ENCODE data around the gene MORN4.
"Not testable (repeated sequence)": the region's sequence is repeated elsewhere in the genome, so short reads cannot be mapped to it uniquely, and the experiment has no call there.

Gene MORN4

DNA sequence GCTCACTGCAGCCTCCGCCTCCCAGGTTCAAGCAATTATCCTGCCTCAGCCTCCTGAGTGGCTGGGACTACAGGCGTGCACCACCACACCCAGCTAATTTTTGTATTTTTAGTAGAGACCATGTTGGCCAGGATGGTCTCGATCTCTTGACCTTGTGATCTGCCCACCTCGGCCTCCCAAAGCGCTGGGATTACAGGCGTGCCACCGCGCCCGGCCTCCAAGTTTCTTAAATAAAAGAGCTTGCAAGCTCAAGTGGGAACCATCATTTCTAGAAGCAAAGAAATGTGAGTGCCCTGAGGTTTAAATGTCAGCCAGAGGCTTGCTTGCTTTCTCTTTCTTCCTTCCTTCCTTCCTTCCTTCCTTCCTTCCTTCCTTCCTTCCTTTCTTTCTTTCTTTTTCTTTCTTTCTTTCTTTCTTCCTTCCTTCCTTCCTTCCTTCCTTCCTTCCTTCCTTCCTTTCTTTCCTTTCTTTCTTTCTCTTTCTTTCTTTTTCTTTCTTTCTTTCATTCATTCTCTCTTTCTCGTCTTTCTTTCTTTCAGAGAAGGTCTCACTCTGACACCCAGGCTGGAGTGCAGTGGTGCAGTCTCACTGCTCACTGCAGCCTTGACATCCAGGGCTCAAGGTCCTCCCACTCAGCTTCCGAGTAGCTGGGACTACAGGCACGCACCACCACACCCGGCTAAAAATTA is 9.3 kb upstream of the MORN4 start:
- not testable (repeated sequence) for DNase-seq (ENCODE audit: low read depth in 2 of 2, low spot score in 1 of 2)

DNA sequence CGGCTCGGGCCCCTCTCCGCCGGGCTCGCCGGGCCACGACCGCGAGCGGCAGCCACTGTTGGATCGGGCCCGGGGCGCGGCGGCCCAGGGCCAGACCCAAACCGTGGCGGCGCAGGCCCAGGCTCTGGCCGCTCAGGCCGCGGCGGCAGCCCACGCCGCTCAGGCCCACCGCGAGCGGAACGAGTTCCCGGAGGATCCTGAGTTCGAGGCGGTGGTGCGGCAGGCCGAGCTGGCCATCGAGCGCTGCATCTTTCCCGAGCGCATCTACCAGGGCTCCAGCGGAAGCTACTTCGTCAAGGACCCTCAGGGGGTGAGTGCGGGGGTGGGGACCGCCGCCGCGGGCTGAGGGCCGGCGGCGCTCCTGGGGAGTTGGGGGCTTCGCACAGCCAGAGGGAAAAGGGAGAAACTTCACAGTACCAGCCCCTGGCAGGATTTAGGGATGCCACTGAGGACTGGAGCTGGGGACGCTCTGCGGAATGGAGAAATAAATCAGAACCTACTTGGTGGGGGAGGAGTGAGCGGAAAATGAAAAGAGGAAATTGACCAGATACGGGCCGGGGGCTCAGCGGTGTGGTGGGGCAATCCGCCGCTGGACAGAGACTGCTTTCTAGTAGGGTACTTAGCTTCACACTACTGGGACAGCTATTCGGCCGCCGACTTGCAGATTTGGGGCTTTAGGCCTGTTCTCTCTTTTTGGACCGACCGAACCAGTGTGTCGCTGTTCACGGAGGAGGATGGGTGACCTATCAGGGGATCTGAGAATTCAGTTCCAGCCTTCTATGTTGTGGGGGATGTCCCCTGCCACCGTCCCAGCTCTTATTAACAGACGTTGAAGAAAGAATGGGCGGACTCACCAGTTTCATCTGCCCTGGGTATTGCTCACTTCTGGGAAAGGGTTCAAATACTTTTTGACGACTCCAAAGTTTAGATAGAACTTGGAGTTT is 7.8 kb upstream of the MORN4 start:
- DNase-seq (ENCODE audit: low read depth in 2 of 2, low spot score in 1 of 2), result no peak

GRCh38 chr10:97640174-97640867 is 7.0 kb upstream of the MORN4 start, which contains the start of gene PI4K2A:
Gene PI4K2A, plus strand, starts transcription at chr10:97640671. Its CDS starts 72 bp downstream, at chr10:97640743.
- DNase-seq (ENCODE audit: low read depth in 2 of 2, low spot score in 1 of 2), result peak; percentile 98 to 99

GRCh38 chr10:97639090-97639489 is 5.8 kb upstream of the MORN4 start:
- not testable (repeated sequence) for DNase-seq (ENCODE audit: low read depth in 2 of 2, low spot score in 1 of 2)

GRCh38 chr10:97635577-97635976 is 2.3 kb upstream of the MORN4 start:
- DNase-seq (ENCODE audit: low read depth in 2 of 2, low spot score in 1 of 2), result no peak

DNA sequence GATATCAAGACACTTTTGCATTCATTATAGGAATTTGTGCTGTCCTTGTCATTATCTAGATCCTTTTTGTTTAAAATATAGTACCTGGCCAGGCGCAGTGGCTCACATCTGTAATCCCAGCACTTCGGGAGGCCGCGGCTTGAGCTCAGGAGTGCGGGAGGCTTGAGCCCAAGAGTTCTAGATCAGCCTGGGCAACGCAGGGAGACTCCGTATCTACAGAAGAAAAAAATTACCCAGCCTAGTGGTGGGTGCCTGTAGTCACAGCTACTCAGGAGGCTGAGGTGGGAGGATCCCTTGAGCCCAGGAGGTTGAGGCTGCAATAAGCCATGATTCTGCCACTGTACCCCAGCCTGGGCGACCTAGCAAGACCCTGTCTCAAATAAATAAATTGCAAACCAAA is 621 bp upstream of the MORN4 start:
- DNase-seq (ENCODE audit: low read depth in 2 of 2, low spot score in 1 of 2), result no peak

- no peak for DNase-seq (ENCODE audit: low read depth in 2 of 2, low spot score in 1 of 2)
These were observed 2.2 kb downstream of the MORN4 start for GRCh38 chr10:97631098-97631497.

GRCh38 chr10:97629289-97629688 is 4.0 kb downstream of the MORN4 start:
- DNase-seq (ENCODE audit: low read depth in 2 of 2, low spot score in 1 of 2), result no peak

DNA sequence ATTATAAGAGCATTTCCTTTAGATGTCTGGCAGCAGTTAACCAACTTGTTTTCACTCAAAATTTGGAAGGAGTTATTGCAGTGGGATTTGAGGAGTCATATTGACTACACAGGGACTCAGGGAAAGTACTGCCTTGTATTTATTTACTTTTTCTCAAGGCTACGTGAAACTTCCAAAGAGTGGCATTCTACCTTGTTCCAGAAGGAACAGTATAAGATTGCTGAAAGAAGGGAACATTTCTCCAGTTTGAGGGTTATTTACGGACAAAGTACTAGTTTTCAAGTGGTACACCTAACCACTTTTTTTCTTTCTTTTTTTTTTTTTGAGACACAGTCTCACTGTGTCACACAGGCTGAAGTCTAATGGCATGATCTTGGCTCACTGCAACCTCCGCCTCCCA is 5.1 kb downstream of the MORN4 start:
- no peak for DNase-seq (ENCODE audit: low read depth in 2 of 2, low spot score in 1 of 2)

- DNase-seq (ENCODE audit: low read depth in 2 of 2, low spot score in 1 of 2), result no peak
These were observed 5.6 kb downstream of the MORN4 start for GRCh38 chr10:97627731-97628130.

DNA sequence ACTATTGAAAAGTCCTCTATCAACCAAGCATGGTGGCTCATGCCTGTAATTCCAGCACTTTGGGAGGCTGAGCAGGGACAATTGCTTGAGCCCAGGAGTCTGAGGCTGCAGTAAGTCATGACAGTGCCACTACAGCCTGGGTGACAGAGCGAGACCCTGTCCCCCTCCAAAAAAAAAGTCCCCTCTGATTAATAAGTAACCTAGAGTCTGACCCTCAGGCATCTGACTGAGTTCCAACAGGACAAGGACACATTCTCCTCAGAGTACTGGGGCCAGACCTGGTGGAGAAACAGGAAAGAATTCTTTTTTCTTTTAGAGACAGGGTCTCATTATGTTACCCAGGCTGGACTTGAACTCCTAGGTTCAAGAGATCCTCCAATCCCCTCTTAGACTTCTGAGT is 10.0 kb downstream of the MORN4 start:
- DNase-seq (ENCODE audit: low read depth in 2 of 2, low spot score in 1 of 2), result no peak

- no peak for DNase-seq (ENCODE audit: low read depth in 2 of 2, low spot score in 1 of 2)
These were observed 14.6 kb downstream of the MORN4 start for GRCh38 chr10:97618733-97619132.

GRCh38 chr10:97618285-97618684 is 15.0 kb downstream of the MORN4 start:
- no peak for DNase-seq (ENCODE audit: low read depth in 2 of 2, low spot score in 1 of 2)

- no peak for DNase-seq (ENCODE audit: low read depth in 2 of 2, low spot score in 1 of 2)
These were observed 20.9 kb downstream of the MORN4 start for GRCh38 chr10:97612386-97612785.

DNA sequence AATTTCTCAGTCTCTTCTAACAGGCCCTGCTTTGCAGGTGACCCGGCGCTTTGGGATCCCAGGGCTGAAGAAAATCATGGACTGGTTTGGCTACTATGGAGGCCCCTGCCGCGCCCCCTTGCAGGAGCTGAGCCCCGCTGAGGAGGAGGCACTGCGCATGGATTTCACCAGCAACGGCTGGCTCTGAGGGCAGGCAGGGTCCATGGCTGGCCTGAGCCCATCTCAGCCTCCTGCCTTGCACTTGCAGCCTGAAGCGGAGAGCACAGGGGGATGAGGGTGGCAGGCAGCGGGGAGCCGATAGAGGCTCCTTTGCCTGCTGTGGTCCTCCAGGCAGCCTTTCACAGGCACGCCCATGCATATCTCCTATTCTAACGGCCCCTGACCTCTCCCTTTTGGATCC is 21.8 kb downstream of the MORN4 start:
- no peak for DNase-seq (ENCODE audit: low read depth in 2 of 2, low spot score in 1 of 2)

- DNase-seq (ENCODE audit: low read depth in 2 of 2, low spot score in 1 of 2), result no peak
These were observed 24.2 kb downstream of the MORN4 start for GRCh38 chr10:97608991-97609561.

DNA sequence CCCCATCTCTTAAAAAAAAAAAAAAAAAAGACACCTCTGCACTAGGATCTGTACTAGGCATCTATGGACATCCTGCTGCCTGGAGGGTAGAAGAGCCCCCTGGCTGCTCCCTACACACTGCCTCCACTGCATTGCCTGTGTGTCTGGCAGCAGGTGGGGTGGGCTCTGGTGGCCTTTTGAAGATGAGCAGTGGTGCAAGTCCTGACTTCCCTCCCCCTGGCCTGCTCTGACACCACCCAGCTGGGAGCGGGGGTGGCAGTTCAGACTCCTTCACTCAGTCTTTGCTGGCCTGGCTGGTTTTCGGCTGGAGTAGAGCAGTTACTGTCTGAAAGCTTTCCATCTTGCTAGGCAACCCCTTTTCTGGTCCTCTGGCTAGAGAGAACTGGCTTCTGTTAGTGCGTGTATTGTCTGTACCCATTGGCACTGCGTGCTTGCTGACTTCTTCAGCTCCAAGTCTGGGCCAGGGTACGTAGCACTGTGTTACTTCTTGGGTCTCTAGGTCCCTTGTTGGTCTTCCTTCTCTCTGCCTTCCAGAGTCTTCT is 26.1 kb downstream of the MORN4 start:
- DNase-seq (ENCODE audit: low read depth in 2 of 2, low spot score in 1 of 2), result no peak

DNA sequence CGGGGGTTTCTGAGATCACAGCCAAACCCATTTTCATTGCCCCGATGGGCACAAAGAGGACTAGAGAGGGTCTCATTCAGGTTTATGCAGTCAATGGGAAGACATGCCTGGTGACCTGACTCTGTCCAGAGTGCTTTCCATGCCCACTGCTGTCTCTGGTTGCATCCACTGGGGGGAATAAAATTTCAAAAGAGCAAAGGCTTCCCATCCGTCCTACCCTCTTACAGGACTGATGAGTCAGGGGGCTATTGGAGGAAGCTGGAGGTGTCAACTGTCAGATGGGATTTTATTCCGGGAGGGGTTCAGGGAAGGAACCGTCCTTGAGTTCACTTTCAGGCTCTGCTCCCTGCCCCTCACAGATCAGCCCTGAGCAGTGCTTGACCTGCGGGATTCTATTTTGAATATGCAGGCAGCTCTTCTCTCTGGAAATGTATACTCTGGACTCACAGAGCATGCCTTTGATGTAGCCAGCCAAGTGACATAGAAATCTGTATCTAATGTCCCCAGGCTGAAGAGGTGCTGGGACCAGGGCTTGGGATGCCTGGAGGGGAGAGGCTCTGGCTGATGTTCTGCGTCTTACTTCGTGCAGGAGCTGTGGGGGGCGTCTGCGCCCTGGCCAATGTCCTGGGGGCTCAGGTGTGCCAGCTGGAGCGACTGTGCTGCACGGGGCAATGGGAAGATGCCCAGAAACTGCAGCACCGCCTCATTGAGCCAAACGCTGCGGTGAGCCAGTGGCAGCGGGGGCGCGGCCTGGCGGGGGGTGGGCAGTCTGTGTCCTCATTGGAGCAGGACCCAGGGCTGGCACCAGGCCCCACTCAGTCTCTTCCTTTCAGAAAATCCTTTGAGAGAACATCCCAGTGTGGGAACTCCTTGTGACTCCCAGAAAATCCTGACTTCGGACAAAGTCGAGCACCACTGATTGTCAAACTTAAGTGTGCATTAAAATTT is 31.8 kb downstream of the MORN4 start:
- no peak for DNase-seq (ENCODE audit: low read depth in 2 of 2, low spot score in 1 of 2)

GRCh38 chr10:97600616-97601015 is 32.7 kb downstream of the MORN4 start:
- no peak for DNase-seq (ENCODE audit: low read depth in 2 of 2, low spot score in 1 of 2)

- no peak for DNase-seq (ENCODE audit: low read depth in 2 of 2, low spot score in 1 of 2)
These were observed 34.1 kb downstream of the MORN4 start for GRCh38 chr10:97599272-97599619.

All from stimulated activated CD8-positive, alpha-beta memory T cell treated with anti-CD3 and anti-CD28 coated beads, Interleukin-4, amount 100 ng/mL, for 4 hours (primary cell).